NCI-H82 (cell line): Measurements from ENCODE around the gene EYA2.

ENCODE experiments used
- DNase-seq: peaks from one replicate; lab custom pipeline; 2025; lab: John Stamatoyannopoulos, UW

Gene EYA2

GRCh38 chr20:47227119-47227518, 332.5 kb downstream of the EYA2 start:
- no peak for DNase-seq

DNA sequence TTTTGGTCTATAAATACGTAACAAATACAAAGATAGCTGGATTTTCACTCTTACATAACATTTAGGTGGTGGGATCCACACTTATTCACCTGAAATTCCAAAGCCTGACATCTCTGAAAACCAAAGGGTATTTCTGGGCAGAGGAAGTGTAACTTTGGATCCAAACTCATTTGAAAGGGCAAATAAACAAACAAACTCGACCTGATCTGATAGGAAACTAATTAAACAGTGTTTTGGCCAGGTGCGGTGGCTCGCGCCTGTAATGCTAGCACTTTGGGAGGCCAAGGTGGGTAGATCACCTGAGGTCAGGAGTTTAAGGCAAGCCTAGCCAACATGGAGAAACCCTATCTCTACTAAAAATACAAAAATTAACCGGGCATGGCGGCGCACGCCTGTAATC, 332.9 kb downstream of the EYA2 start:
- no peak for DNase-seq

DNA sequence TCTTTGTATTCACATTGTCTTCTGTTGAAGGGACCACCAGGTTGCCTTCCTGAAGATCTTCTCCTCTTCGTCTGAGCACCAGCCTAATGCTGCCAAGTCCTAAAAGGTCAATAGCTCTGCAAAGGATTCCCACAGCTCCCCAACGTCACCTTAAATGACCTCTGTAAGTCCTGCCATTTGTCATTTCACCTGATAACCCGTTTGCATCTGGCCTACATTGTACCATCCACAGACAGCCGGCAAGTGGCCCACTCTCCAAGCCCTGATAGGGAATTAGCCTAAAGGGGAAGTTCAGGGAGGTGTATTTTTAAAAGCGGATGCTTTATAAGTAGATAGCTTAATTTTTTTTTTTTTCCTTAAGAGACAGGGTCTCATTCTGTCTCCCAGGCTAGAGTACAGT, 334.0 kb downstream of the EYA2 start:
- peak; percentile 73 for DNase-seq

DNA sequence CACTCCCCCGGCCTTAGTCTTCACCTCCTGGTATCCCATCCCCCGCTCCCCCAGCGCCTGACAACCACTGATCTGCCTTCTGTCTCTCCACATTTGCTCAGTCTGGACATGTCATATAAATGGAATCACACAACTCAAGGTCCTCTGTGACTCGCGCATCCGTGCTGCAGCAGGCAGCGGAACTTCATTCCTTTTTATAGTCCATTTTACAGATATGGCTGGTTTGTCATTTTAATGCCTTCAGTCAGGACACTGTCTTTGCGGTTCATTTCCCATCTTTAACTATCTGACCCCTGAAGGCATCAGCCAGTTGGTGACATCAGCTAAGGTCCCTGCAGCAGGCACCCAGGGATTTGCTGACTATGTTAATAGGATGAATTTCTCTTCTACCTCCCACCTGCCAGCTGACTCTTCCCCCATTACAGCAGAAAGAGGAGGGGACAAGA, 336.2 kb downstream of the EYA2 start:
- peak; percentile 97 for DNase-seq

- DNase-seq = no peak
Measured at GRCh38 chr20:47231382-47232039, 336.9 kb downstream of the EYA2 start.

DNA sequence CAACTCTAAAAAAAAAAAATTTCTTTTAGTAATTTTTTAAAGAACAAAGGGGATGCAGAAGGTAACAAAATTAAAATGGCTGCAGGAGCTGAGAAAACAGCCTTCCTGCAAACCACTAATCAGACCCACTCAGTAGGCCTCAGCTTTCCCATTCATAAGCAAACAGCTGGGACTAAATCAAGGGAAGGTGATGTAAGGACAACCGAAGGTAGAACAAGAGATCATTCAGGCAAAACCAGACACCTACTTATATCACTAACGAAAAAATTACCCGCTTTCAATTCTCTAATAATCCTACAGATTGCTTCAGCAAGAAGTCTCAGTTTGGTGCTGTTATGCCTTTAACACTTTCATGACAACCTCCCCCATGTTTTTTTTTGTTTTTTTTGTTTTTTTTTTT, 337.9 kb downstream of the EYA2 start:
- DNase-seq = peak; percentile 69

- no peak for DNase-seq
Measured at GRCh38 chr20:47233333-47234188, 338.9 kb downstream of the EYA2 start.

GRCh38 chr20:47235111-47235510, 340.5 kb downstream of the EYA2 start:
- DNase-seq = no peak

- DNase-seq = peak; percentile 46
Measured at GRCh38 chr20:47235853-47236638, 341.4 kb downstream of the EYA2 start.

- no peak for DNase-seq
Measured at GRCh38 chr20:47236639-47236900, 341.9 kb downstream of the EYA2 start.

DNA sequence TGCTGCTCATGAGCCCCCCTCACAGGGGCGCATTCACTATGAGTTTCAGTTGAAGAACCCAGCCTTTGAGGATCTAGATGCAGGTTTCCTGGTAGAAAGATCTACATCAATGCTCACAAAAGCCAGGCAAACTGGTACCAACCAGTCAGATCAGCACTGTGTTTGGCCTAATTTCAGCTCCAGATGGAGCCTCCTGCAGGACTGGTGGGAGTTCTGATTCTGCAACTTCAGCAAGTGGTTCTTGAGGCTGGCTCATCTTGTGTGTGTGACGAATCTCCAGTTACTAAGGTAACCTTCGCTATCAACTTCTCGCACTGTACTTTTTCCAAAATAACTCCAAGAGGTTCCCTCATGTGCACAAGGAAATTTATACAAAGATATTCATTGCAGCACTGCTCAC, 343.1 kb downstream of the EYA2 start:
- no peak for DNase-seq
